Coronary artery (tissue), 2 donors: Measurements from ENCODE around the gene APC2.

Source experiments
- DNase-seq: peaks from one replicate; pipeline ENCODE4 v3.0.0-alpha.2; 2017; ENCODE audit warnings: low spot score
- H3K27ac ChIP-seq, 2 donors: fragments of 200-600 bp; sonication (generic); one replicate each; pipeline ENCODE4 v1.5.1; 2016 to 2019
- H3K4me3 ChIP-seq: fragments of 200-600 bp; sonication (generic); 2 replicates; pipeline ENCODE4 v1.5.1; 2016; ENCODE audit warnings: mild to moderate bottlenecking, moderate library complexity
- TF ChIP-seq, protein P1 (sequence below): fragments of 200-600 bp; sonication (generic); IDR thresholded peaks from one replicate; pipeline ENCODE4 v1.5.1; 2019; ENCODE audit warnings: antibody characterized with exemption

Gene APC2

DNA sequence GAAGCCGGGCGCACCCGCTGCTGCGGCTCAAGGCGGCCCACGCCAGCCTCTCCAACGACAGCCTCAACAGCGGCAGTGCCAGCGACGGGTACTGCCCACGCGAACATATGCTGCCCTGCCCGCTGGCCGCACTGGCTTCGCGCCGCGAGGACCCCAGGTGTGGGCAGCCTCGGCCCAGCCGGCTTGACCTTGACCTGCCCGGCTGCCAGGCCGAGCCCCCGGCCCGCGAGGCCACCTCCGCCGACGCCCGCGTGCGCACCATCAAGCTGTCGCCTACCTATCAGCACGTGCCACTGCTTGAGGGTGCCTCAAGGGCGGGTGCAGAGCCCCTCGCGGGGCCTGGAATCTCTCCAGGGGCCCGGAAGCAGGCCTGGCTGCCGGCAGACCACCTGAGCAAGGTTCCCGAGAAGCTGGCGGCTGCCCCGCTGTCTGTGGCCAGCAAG is 16.1 kb downstream of the APC2 start:
- Histone ChIP-seq H3K27ac (no peak overlapping the region), H3K4me3 (no peak overlapping the region)
- no peak for DNase-seq
- TF ChIP-seq, protein P1, sequence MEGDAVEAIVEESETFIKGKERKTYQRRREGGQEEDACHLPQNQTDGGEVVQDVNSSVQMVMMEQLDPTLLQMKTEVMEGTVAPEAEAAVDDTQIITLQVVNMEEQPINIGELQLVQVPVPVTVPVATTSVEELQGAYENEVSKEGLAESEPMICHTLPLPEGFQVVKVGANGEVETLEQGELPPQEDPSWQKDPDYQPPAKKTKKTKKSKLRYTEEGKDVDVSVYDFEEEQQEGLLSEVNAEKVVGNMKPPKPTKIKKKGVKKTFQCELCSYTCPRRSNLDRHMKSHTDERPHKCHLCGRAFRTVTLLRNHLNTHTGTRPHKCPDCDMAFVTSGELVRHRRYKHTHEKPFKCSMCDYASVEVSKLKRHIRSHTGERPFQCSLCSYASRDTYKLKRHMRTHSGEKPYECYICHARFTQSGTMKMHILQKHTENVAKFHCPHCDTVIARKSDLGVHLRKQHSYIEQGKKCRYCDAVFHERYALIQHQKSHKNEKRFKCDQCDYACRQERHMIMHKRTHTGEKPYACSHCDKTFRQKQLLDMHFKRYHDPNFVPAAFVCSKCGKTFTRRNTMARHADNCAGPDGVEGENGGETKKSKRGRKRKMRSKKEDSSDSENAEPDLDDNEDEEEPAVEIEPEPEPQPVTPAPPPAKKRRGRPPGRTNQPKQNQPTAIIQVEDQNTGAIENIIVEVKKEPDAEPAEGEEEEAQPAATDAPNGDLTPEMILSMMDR = peak; percentile 14

DNA sequence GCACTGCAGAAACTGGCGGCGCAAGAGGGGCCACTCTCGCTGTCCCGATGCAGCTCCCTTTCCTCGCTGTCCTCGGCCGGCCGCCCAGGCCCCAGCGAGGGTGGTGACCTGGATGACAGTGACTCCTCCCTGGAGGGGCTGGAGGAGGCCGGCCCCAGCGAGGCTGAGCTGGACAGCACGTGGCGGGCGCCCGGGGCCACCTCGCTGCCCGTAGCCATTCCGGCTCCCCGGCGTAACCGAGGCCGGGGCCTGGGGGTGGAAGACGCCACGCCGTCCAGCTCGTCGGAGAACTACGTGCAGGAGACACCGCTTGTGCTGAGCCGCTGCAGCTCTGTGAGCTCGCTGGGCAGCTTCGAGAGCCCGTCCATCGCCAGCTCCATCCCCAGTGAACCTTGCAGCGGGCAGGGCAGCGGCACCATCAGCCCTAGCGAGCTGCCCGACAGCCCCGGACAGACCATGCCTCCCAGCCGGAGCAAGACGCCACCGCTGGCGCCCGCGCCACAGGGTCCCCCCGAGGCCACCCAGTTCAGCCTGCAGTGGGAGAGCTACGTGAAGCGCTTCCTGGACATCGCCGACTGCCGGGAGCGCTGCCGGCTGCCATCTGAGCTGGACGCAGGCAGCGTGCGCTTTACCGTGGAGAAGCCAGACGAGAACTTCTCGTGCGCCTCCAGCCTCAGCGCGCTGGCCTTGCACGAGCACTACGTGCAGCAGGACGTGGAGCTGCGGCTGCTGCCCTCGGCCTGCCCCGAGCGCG is 16.7 kb downstream of the APC2 start:
- H3K4me3 ChIP-seq = peak overlapping the region; percentile 69
- TF ChIP-seq, protein P1 = no peak
- H3K27ac ChIP-seq = no peak overlapping the region
- DNase-seq = no peak

DNA sequence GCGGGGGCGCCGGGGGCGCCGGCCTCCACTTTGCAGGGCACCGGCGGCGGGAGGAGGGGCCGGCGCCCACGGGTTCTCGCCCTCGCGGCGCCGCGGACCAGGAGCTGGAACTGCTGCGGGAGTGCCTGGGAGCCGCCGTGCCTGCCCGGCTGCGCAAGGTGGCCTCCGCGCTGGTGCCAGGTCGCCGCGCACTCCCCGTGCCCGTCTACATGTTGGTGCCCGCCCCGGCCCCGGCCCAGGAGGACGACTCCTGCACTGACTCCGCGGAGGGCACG is 17.2 kb downstream of the APC2 start:
- Histone ChIP-seq H3K27ac (no peak overlapping the region), H3K4me3 (peak overlapping the region; percentile 69)
- TF ChIP-seq, protein P1 = no peak
- no peak for DNase-seq

DNA sequence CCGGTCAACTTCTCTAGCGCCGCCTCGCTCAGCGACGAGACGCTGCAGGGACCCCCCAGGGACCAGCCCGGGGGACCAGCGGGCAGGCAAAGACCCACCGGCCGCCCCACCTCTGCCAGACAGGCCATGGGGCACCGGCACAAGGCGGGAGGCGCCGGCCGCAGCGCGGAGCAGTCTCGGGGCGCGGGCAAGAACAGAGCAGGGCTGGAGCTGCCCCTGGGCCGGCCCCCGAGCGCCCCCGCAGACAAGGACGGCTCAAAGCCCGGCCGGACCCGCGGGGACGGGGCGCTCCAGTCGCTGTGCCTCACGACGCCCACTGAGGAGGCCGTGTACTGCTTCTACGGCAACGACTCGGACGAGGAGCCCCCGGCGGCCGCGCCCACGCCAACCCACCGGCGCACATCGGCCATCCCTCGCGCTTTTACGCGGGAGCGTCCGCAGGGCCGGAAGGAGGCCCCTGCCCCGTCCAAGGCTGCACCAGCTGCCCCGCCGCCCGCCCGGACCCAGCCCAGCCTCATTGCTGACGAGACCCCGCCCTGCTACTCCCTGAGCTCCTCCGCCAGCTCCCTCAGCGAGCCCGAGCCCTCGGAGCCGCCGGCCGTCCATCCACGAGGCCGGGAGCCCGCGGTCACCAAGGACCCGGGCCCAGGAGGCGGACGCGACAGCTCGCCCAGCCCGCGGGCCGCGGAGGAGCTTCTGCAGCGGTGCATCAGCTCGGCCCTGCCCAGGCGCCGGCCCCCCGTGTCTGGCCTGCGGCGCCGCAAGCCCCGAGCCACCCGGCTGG is 17.8 kb downstream of the APC2 start:
- peak overlapping the region; percentile 69 for H3K4me3 ChIP-seq
- DNase-seq = no peak
- TF ChIP-seq, protein P1 = no peak
- H3K27ac ChIP-seq = no peak overlapping the region

DNA sequence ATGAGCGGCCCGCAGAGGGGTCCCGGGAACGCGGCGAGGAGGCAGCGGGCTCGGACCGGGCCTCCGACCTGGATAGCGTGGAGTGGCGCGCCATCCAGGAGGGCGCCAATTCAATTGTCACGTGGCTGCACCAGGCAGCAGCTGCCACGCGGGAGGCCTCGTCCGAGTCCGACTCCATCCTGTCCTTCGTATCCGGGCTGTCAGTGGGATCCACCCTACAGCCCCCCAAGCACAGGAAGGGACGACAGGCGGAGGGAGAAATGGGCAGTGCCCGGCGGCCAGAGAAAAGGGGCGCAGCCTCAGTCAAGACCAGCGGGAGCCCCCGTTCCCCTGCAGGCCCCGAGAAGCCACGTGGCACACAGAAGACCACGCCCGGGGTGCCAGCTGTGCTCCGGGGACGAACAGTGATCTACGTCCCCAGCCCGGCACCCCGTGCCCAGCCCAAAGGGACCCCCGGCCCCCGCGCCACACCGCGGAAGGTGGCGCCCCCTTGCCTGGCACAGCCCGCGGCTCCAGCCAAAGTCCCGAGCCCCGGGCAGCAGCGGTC is 18.4 kb downstream of the APC2 start:
- no peak for DNase-seq
- TF ChIP-seq, protein P1 = no peak
- H3K4me3 ChIP-seq = peak overlapping the region; percentile 69
- H3K27ac ChIP-seq = no peak overlapping the region

DNA sequence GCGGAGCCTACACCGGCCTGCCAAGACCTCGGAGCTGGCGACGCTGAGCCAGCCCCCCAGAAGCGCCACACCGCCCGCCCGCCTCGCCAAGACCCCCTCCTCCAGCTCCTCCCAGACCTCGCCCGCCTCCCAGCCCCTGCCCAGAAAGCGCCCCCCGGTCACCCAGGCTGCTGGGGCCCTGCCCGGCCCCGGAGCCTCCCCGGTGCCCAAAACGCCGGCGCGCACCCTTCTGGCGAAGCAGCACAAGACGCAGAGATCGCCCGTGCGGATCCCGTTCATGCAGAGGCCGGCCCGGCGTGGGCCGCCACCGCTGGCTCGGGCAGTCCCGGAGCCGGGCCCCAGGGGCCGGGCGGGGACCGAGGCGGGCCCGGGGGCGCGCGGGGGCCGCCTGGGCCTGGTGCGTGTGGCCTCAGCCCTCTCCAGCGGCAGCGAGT is 18.9 kb downstream of the APC2 start:
- H3K4me3 ChIP-seq = peak overlapping the region; percentile 69
- H3K27ac ChIP-seq = no peak overlapping the region
- TF ChIP-seq, protein P1 = no peak
- DNase-seq = no peak
